Spleen (tissue), 11 donors: ENCODE measurements around the gene MIPEP. TPM values are rescaled to one million over a fixed set of nuclear protein-coding genes. Genes with fewer than 3 reads are reported as not detected.
"Not testable (repeated sequence)": the region's sequence is repeated elsewhere in the genome, so short reads cannot be mapped to it uniquely, and the experiment has no call there.

Experiments
- DNase-seq: peaks from one replicate; pipeline ENCODE4 v3.0.0-alpha.2; 2020
- H3K27ac ChIP-seq, 8 donors: fragments of 200-600 bp; sonication (generic) in 7 of 8; 1 replicate in 4 of 8; 2 replicates in 4 of 8; pipeline versions ENCODE4 v1.5.0 to v1.8.0; 2016 to 2021; ENCODE audit warnings: inconsistent platforms in 4 of 8, mild to moderate bottlenecking in 4 of 8, moderate library complexity in 1 of 8
- H3K27me3 ChIP-seq, 7 donors: fragments of 200-600 bp; sonication (generic) in 6 of 7; replicated peaks in 1 of 7; 1 replicate in 4 of 7; 2 replicates in 3 of 7; pipeline versions ENCODE4 v1.5.0 to v1.8.0; 2016 to 2021; ENCODE audit warnings: inconsistent platforms in 3 of 7, mild to moderate bottlenecking in 1 of 7
- H3K36me3 ChIP-seq, 6 donors: fragments of 200-600 bp; sonication (generic) in 5 of 6; 1 replicate in 4 of 6; 2 replicates in 2 of 6; pipeline versions ENCODE4 v1.5.0 to v1.8.0; 2016 to 2021; ENCODE audit warnings: inconsistent platforms in 2 of 6
- H3K4me1 ChIP-seq, 6 donors: fragments of 200-600 bp; sonication (generic) in 5 of 6; 1 replicate in 3 of 6; 2 replicates in 3 of 6; pipeline versions ENCODE4 v1.5.0 to v1.8.0; 2016 to 2021; ENCODE audit warnings: inconsistent platforms in 3 of 6
- H3K4me3 ChIP-seq, 8 donors: fragments of 200-600 bp; sonication (generic) in 7 of 8; 1 replicate in 4 of 8; 2 replicates in 4 of 8; pipeline versions ENCODE4 v1.5.0 to v1.8.0; 2016 to 2021; ENCODE audit warnings: inconsistent platforms in 4 of 8, mild to moderate bottlenecking in 4 of 8, moderate library complexity in 2 of 8
- H3K9me3 ChIP-seq, 8 donors: fragments of 200-600 bp; sonication (generic) in 7 of 8; 1 replicate in 4 of 8; 2 replicates in 4 of 8; pipeline versions ENCODE4 v1.5.0 to v1.8.0; 2016 to 2021; ENCODE audit warnings: inconsistent platforms in 4 of 8
- CTCF ChIP-seq, 11 experiments: fragments of 200-600 bp in 7 of 11; fragments of 450-650 bp in 4 of 11; sonication (generic) in 4 of 11; IDR thresholded peaks in 8 of 11; conservative IDR thresholded peaks in 3 of 11; 1 replicate in 7 of 11; 2 replicates in 4 of 11; pipeline versions ENCODE4 v1.4.0 to v1.8.0; 2016 to 2021; ENCODE audit warnings: antibody characterized with exemption in 11 of 11, inconsistent platforms in 4 of 11, mild to moderate bottlenecking in 1 of 11
- POLR2A ChIP-seq, 3 donors: fragments of 450-650 bp; IDR thresholded peaks; one replicate each; pipeline ENCODE4 v1.5.1; 2017; ENCODE audit warnings: antibody characterized with exemption in 3 of 3, mild to moderate bottlenecking in 1 of 3
- POLR2AphosphoS5 ChIP-seq, 3 donors: sonication (generic); formaldehyde crosslinking; IDR thresholded peaks; one replicate each; pipeline ENCODE4 v1.5.1; 2017; ENCODE audit warnings: antibody characterized with exemption in 3 of 3
- WGBS, 5 donors: extraction: QIAGEN DNeasy Blood & Tissue Kit in 3 of 5; methylation state at CpG; one replicate each; pipeline versions ENCODE4 v1.1.5 to v1.1.7; 2013 to 2018; 5-methylcytosine and 5-hydroxymethylcytosine counted together
- intact Hi-C: fragments of 100-400 bp; cut with DNase I; formaldehyde crosslinking; loops from one replicate; pipeline ENCODE4 v1.15.0; 2023; ENCODE audit warnings: low total_unique reads
- polyA plus RNA-seq, 3 donors: library from polyadenylated mRNA; stranded (reverse); fragments of 200-250 nt; gene quantifications; one replicate each; pipeline ENCODE4 v1.2.1, GENCODE V29; 2013
- total RNA-seq, 7 donors: library from RNA; depleted of rRNA in 3 of 7; stranded (reverse); fragments of >200 nt in 3 of 7; fragmentation: NEBNext Ultra II Directional in 4 of 7; extraction: Animal tissue kit (Norgen Biotek cat#: 25700) in 4 of 7; gene quantifications; one replicate each; pipeline versions ENCODE4 v1.1.0 to v1.2.1, GENCODE V29; 2016 to 2021
- donor health status: healthy with polysubstance abuse.
- donor health status: DM: no; HTN: no; CAD: no; lungs with moderate emphysema.
- donor health status: DM: no; HTN: no; CAD: no.
- donor health status: Bipolar disorder and iron deficiency.
- donor health status: healthy.
- donor health status: DM: no; HTN: no; CAD: no.
- donor health status: DM: yes; HTN: yes; CAD: no.

The MIPEP gene
- total and polyA plus RNA-seq, 10 donors, result 7.2 to 16.3 (median 10.8) TPM

- Histone ChIP-seq H3K9me3 (no peaks in the 10 kb centered on the region), H3K27me3 (no peaks in the 10 kb centered on the region), H3K27ac (no peak overlapping the region), H3K36me3 (peaks cover 0 to 11% (median 0%) of the 10 kb centered on the region in 6 donors), H3K4me3 (no peak overlapping the region), H3K4me1 (no peaks in the 10 kb centered on the region)
- TF ChIP-seq CTCF (IDR thresholded peaks at IDR 0.05 in 8 of 11, conservative IDR thresholded peaks at IDR 0.05 in 3 of 11), result no peak
- TF ChIP-seq POLR2A (IDR thresholded peaks at IDR 0.05), result no peak
- no peak for TF ChIP-seq POLR2AphosphoS5 (IDR thresholded peaks at IDR 0.05)
- 88 to 94% (median 91%) methylated on average over 3 of the region's 3 CpGs for WGBS, 5 donors
- intact Hi-C loops, result no loop called here
- no peak for DNase-seq
These were observed 125.9 kb downstream of the MIPEP start for GRCh38 chr13:23763318-23763717.

GRCh38 chr13:23761760-23762159, 127.4 kb downstream of the MIPEP start:
- not testable (repeated sequence) for DNase-seq

GRCh38 chr13:23760000-23760399, 129.2 kb downstream of the MIPEP start:
- Histone ChIP-seq H3K27ac (no peak overlapping the region), H3K9me3 (no peaks in the 10 kb centered on the region), H3K4me1 (no peaks in the 10 kb centered on the region), H3K4me3 (no peak overlapping the region), H3K27me3 (no peaks in the 10 kb centered on the region), H3K36me3 (peaks cover 0 to 27% (median 0%) of the 10 kb centered on the region in 6 donors)
- no peak for DNase-seq
- WGBS, 5 donors, result 93 to 97% (median 95%) methylated on average over 9 of the region's 9 CpGs
- no peak for TF ChIP-seq POLR2AphosphoS5 (IDR thresholded peaks at IDR 0.05)
- no peak for TF ChIP-seq POLR2A (IDR thresholded peaks at IDR 0.05)
- no peak for TF ChIP-seq CTCF (IDR thresholded peaks at IDR 0.05 in 8 of 11, conservative IDR thresholded peaks at IDR 0.05 in 3 of 11)
- intact Hi-C loops, result no loop called here

More at GRCh38 chr13:23761760-23762159, 127.4 kb downstream of the MIPEP start:
- H3K4me3 ChIP-seq, H3K27ac ChIP-seq, H3K4me1 ChIP-seq, H3K27me3 ChIP-seq, intact Hi-C loops, H3K9me3 ChIP-seq: not testable (repeated sequence)
- 71 to 88% (median 82%) methylated on average over 8 of the region's 8 CpGs for WGBS, 5 donors
- peaks cover 0 to 17% (median 0%) of the 10 kb centered on the region in 6 donors for H3K36me3 ChIP-seq

- Histone ChIP-seq H3K4me1 (no peaks in the 10 kb centered on the region), H3K27ac (no peak overlapping the region), H3K4me3 (no peak overlapping the region), H3K9me3 (no peaks in the 10 kb centered on the region), H3K36me3 (peaks cover 0 to 34% (median 0%) of the 10 kb centered on the region in 6 donors), H3K27me3 (no peaks in the 10 kb centered on the region)
- intact Hi-C loops, result no loop called here
- 85 to 96% (median 85%) methylated on average over 9 of the region's 9 CpGs for WGBS, 5 donors
- TF ChIP-seq CTCF (IDR thresholded peaks at IDR 0.05 in 8 of 11, conservative IDR thresholded peaks at IDR 0.05 in 3 of 11) (no peak), POLR2A (IDR thresholded peaks at IDR 0.05) (no peak), POLR2AphosphoS5 (IDR thresholded peaks at IDR 0.05) (no peak)
- DNase-seq, result no peak
These were observed 130.2 kb downstream of the MIPEP start for GRCh38 chr13:23758798-23759527.
